DMS114 treated with DMSO at 0.1 percent for 48 hours (cell line): Measurements from ENCODE around the gene GRID2.

ENCODE experiments used
- DNase-seq: peaks from one replicate; lab custom pipeline; 2025; ENCODE audit not compliant: unreplicated experiment; lab: John Stamatoyannopoulos, UW

GRID2 gene

DNA sequence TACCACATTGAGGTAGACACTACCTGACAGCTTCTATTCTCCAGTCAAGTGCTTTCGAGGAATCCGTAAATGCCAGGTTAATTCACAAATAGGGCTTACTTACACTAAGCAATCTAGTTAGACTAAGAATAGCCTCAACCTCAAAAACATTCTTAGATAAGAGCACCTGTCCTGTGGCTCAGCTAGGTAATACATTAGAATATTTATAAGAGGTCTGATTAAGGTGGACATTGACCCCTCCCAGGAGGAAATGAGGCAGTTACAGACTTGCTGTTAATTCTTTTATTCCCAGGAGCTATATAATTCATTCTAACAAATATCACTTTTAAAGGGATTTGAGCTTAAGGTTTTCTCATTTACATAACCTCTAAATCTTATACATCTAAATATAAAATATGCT, 758.1 kb downstream of the GRID2 start:
- no peak for DNase-seq

DNA sequence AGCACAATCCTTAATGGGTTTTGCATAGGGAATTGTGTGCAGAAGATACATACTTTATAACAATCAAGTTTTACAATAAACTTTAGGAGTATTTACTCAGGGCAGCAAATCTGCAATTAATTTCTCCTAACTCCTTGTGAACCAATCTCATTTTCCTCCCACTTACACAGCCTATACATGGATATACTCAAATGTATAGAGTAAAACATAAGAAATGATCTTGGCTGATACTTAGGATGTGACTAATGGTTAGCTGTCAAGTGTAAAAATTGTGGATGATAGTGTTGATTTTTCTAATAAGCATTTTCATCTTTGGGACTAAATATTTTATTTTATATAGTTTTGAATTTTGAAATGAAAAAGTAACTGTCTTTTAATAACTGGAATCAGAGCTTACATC, 759.6 kb downstream of the GRID2 start:
- no peak for DNase-seq

DNA sequence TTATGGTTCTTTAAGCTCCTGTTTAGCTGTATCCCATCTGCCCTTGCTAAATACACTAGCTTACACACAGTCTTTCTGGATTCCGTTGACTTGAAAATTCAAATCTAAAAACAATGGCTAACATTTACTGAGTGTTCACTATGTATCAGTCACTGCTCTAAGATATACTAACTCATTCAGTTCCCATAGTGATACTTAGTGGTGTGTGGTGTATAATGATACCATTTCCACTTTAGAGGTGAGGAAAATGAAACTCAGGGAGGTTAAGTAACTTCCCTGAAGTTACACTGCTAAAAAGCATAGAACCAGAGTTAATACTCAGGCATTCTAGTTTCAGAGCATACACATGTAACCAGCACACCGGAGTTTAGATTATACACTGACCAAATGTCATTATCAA, 762.0 kb downstream of the GRID2 start:
- no peak for DNase-seq

DNA sequence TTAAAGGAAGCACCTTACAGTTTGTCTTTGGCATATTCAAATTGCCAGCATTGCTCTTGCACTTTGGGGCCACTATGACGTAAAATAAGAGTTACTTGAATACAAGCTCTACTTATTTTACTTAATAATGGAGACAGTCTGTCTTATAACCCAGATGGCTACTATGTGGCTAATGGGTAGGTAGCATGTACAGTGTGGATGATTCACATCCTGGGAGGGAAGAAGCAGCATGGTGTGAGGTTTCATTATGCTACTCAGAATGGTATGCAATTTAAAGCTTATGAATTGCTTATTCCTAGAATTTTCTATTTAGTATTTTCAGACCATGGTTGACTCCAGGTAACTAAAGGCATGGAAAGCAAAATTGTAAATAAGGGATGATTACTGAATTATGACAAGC, 763.0 kb downstream of the GRID2 start:
- DNase-seq = no peak

DNA sequence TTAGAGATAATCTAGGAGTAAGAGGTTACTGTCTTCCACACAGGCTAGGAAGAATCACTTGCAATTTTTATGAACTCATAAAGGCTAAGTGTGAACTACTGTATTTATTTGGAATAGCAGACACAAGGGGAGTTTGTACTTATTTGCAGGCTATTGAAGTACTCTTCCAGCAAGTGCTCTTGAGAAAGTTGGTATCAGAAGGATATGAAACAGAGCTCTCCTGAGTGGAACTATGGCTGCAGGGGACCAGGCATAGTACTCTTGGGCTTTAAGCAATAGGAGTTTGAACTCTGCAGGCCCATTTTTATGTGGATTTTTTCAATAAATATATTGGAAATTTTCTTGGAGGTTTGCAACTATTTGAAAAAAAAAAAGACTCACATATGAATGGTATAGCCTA, 768.5 kb downstream of the GRID2 start:
- no peak for DNase-seq

DNA sequence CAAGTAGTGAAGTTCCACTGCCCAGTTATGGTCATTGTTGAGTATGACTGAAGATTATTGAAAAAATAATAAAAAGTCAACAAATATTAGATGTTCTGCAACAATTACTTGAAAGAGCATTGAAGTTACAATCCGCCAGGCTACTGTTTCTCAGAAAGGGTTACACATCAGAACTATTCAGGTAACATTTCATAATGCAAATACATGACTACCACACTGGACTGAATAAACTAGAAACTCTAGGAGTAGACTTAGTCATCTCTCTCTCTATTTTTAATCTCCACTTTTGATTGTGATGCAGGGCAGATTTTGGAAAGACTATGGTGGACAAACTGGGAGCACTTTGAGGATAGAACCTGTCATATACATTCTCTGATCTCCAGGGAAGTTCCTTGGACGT, 776.5 kb downstream of the GRID2 start:
- no peak for DNase-seq

DNA sequence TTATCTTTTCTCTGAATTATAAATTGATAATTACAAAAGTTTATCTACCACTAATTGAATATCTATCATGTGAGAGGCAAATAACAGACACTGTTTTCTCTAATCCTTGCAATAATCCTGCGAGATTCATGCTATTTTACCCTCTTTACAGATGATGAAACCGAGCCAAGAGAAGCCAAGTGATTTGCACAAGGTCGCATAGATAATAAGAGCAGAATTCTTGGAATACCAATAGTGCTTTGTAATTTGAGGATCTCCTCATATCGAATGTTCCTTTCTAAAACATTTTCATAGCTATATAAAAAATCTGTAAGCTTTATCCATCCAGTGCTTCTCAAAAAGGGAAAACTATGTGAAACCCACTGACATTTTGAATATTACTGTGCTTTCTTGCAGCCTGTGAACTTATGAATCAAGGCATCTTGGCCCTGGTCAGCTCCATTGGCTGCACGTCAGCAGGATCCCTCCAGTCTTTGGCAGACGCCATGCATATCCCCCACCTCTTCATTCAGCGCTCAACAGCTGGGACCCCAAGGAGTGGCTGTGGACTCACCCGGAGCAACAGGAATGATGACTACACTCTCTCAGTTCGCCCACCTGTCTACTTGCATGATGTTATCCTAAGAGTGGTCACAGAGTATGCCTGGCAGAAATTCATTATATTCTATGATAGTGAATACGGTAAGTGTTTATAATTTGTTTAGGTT, 781.0 kb downstream of the GRID2 start:
- no peak for DNase-seq

DNA sequence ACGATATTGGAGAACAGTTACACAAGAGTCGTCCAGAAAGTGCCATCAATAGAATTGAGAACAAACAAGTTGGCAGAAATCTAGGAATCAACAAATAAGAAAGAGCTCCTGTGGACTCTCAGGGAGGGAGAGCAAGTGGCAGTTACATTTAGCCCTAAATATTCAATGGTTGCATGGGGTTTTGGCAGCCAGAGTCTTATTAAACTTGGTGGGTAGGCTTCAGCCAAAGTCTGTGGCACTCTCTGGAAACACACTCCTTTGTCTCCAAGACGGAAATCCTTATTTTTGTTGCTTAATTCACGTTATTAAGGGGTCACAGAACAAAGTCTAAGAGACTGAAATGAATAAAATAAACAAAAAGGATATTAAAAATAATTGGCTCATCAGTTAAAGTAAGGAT, 782.6 kb downstream of the GRID2 start:
- no peak for DNase-seq

DNA sequence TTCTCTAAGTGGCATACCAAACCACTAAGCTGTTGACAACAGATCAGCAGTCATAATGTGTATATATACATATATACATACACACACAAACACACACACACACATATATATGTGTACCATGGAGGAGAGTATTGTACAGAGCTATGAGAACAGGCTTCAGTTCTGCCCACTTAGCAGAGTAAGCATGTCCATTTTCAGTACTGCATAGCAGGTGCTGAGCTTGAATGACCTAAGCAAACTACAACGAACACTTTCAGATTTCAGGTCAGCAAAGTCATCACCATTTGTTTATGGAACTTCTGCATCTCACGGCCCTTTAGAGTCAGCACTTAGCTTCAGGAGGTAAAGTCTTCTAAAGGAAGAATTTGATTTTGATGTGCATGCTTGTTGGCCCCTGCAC, 789.0 kb downstream of the GRID2 start:
- no peak for DNase-seq

DNA sequence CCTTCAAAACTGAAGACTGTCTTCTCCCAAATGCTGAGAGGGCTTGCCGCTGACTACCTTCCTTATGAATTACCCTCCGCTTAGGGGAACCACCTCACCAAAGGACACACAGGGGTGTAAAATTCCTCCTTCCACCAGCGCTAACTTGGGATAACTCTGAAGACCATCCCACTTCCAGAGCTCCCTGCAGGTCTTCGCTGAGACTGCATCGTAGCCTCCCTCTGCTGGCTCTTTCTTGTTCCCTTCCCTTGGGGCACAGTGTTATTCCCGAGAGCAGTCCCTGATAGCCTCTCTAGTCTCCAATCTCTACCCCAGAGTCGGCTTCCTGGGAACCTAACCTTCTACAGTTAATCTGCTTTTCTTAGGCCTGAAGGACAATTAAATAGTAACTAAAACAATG, 799.3 kb downstream of the GRID2 start:
- DNase-seq = no peak

DNA sequence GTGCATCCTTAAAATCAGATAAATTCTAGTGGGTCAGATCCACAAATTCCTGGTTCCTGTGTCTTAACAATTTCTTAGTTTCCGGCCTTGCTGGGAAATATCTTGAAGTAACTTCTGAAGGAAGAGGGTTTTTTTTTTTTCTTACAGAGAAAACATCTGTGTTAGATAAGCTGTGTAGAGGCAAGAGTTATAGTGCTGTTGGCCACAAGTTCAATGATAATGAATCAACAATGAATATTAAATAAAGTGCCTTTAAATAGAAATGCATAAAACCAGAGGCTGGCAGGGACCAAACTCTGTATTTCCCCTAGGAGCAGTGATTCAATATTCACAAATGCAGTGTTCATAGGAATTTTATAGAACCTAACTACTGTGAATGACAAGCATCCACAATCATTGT, 812.9 kb downstream of the GRID2 start:
- DNase-seq = no peak

DNA sequence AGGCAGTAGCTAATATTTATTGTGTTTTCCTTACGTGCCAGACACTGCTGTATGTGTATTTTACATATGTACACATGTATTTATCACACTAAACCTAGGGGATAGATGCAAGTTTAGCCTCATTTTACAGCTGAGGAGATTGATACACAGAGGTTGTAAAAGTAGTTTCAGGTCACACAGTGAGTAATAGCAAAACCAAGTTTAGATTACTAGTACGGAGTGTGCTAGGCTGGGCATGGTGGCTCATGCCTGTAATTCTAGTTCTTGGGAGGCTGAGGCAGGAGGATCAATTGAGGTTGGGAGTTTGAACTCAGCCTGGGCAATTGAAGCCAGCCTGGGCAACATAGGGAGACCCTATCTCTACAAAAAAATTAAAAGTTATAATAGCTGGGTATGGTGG, 823.7 kb downstream of the GRID2 start:
- no peak for DNase-seq

DNA sequence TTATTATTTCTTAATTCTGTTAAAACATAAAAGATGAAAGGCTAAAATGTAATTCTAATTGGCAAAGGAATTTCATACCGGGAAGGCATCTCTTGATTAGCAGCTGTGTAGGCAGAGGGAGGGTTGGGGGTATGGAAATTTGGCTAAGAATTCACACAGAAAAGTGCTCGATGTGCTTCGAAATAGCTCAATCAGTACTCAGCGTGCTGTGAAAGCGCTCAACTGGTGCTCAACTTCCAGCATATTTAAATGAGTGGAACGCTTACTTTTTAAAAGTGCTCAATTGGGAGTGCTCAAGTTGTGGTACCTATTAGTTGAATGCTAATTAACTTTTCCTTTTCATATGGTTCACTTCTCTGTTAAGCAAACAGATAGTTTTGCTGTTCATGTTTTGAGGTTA, 828.9 kb downstream of the GRID2 start:
- no peak for DNase-seq

DNA sequence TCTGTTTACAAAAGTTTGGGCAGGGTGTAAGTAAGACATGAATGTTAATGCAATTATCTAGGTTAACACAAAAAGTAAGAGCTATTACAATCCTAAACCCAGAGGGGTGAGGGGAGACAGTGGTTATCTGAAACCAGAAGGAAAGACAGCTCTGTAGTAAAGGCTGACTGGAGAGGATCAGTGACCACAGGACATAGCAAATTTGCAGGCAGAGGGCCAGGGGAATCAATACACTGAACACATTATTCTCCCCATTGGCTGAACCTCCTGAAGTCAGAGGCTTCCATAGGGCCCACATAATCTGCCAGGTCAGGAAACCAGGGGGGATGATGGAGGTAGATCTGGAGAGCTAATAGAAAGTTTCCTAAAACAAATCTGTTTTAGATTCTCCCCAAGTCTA, 835.4 kb downstream of the GRID2 start:
- DNase-seq = no peak

DNA sequence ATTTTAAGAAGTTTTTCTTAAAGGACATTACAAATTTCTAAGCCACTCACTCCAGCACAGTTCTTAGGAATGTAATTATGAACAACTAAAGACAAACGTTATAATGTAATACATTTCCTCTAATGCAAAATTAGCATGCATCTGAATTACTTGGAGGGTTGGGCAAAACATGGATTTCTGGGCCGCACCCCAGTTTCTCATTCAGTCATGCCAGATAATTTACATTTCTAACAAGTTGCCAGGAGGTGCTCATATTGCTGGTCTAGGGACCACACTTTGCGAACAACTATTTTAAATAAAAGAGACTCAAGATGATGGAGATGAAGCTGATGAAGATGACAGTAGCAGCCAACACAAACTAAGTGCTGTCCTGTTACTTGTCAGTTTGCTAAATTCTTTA, 840.1 kb downstream of the GRID2 start:
- DNase-seq = no peak

DNA sequence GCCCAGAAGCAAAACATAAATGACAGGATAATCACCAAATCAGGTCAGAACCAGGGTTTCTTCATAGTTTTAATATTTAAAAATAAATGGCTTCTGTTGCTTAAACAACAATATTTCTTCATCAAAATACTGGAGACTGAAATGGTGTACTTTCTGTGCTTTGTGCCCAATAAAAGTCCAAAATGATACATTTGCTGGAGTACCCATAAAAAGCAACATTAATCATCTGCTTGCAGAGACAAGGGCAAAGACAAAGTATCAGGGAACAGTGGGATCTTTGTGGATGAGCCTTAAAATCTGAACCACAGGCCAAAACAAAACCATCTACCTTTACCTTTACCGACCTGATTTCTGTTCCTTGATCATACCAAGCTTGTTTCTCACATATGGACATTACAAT, 840.9 kb downstream of the GRID2 start:
- no peak for DNase-seq

DNA sequence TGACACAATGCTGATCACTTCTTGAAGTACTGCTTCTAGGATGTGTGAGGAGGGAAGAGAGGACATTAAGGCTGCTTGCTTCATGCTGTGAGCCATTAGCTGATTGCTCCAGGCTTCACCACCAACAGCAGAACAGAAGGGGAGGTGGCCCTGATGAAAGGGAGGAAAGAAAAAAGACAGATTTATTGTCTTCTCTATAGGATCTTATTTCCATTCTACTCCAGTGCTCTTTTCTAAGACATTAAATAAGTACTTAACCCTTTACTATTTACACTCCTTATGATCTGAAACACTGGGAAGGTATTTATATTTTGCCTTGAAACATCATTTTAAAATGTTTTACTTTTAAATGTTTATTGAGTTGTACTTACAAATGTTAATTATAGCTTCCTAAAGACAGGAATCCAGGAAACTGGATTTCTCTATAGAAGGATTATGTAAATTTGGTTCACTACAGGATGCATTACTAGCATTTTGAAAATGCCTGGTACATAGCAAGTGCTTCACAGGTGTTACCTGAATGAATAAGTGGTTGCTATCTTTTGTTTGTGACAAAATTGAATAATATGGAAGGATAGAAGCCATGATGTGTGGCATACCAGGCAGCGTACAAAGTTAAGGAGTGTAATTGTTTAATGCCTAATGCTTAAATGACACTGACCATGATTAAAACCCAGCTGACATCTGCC, 843.9 kb downstream of the GRID2 start:
- no peak for DNase-seq

DNA sequence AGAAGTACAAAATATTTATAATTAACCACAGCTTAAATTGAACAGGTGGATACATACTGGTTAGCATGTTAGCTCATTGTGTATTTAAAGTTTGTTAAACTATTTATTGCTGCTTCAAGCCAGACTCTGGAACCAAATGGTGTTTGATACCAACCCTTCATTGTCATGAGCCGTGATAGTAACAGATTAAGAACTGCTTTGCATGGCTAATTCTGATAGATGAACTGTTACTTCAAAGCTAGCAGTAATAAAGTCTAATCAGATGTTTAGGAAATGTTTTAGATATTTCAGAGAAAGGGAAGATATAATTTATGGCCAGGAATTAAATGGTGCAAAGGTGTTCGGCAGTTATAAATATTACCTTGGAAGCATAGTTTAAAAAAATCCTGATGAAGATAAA, 848.7 kb downstream of the GRID2 start:
- no peak for DNase-seq

DNA sequence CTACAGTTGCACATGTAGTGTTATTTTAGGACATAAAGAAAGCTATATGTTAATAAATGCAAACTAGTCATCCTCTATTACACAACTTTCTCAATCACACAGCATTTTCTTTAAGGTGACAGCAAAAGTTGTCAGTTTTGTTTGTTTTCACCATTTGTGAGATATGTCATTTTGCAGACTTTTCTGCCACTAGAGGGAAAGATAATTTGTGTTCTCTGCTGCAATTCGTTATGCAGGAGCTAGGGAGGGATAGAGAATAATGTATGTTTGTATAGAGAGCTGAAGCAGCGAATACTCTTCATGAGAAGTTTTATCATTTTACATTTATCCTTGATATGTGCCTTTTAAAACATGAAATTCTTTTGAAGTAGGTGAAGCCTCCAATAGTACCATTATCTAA, 854.2 kb downstream of the GRID2 start:
- DNase-seq = no peak

DNA sequence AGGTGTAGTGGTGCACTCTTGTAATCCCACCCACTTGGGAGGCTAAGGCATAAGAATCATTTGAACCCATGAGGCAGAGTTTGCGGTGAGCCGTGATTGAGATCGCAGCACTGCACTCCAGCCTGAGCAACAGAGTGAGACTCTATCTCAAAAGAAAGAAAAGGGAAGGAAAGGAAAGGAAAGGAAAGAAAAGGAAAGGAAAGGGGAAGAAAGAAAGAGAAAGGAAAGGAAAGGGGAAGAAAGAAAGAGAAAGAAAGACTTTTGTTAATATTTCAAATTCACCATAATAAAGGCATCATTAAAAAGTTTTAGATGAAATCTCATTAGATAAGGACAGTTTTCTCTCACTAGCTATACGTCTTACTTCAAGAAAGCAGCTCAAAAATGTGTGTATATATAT, 864.3 kb downstream of the GRID2 start:
- DNase-seq = no peak

DNA sequence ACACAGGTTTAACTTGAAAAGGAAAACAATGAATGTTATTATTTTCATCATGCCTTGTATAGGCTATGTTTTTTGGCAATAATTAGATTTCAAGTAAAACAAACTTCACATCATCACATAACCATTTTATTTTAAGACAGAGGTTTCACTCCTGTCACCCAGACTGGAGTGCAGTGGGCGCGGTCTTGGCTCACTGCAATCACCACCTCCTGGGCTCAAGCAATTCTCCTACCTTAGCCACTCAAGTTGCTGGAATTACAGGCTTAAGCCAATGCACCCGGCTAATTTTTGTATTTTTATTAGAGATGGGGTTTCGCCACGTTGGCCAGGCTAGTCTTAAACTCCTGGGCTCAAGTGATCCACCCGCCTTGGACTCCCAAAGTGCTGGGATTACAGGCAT, 866.2 kb downstream of the GRID2 start:
- no peak for DNase-seq

DNA sequence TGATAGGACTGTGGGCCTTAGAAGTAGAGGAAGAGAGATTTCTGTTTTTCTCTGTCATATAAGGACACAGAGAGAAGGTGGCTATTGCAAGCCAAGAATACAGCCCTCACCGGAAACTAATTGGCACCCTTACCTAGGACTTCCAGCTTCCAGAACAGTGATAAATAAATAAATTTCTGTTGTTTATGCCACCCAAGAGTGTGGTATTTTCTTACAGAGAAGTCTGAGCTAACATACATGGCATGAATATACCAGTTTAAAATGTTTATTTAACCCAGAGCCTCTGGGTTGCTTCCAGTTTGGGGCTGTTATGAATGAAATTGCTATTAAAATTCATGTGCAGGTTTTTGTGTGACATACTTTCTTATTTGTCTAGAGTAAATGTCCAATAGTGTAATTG, 870.8 kb downstream of the GRID2 start:
- DNase-seq = no peak

DNA sequence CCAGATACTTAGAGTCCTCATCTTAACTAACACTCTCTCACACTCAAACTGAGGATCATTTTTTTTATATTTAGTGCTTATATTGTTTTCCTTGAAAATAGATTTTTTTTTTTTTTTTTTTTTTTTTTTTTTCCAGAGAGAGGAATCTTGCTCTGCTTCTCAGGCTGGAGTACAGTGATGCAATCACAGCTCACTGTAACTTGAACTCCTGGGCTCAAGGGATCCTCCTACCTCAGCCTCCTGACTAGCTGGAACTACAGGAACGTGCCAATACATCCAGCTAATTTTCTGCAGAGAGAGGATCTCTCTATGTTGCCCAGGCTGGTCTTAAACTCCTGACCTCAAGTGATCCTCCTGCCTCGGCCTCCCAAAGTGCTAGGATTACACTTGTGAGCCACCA, 874.5 kb downstream of the GRID2 start:
- DNase-seq = no peak
